ENCODE measurements around the gene LHFPL3.
"Not testable (repeated sequence)": the region's sequence is repeated elsewhere in the genome, so short reads cannot be mapped to it uniquely, and the experiment has no call there.

LHFPL3 gene

DNA sequence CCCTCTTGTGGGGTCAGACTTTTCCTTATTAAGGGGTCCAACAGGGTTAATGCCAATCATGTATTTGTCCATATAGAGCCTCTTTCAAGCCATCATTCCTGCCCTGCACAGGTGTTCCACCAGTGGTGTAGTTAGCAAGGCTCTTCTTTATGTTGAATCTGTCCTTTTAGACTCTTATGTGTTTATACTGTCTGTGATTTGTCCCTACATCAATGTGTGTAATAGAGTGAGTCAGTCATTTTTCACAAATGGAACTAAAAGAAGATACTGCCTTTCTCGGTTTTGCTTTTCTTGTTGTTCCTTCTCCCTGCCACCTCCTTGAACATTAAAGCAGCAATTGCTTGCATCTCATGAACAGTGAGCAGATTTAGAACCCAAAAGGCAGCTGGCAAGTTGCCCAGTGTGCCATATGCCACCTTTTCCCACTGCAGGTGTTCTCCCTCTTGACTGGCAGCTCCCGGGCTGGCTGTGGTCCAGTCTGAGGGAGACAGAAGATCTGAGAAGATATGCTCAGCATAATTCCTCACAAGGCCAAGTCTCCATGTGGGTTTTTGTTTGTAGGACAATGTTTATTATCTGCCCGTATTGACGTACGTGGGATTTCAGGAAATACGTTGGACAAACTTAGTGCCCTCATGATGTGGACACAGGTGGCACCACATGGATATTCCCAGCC is 154.1 kb downstream of the LHFPL3 start:
- no peak for DNase-seq (ENCODE audit: low read depth)

DNA sequence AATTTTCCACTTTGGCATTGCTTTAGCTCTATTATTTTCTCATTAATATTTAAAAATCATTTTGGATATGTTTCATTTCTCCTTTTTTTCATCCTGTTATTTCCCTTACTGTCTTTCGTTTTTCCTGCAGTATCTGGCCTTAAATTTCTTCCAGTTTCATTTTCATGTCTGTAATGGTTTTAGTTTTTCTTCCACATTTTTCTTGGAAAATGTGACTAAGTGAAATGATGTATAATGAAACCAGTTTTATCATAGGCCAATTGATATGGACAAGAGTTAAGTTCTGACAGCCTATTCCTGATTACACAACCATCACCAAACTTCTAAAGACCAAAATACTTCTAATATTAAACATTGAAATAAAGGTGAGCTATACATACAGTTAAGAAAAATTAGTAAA is 158.5 kb downstream of the LHFPL3 start:
- no peak for DNase-seq (ENCODE audit: low read depth)

DNA sequence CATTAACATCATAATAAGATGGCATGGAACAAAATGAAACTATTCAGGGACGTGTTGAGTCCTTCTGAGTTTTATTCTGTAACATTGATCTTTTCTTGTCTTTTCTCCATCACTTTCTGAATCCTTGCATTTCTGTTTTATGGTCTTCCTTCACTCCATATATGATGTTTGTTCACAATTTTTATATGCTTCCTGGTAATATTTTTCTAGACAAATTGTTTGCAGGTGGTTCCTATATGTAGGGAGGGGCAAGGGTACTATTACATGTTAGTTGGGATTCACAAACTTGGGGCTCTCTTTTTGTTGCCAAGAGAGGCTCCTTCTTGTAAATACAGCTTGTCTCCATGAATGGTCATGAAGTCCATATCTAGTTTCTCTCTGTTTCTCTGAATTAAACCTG is 159.2 kb downstream of the LHFPL3 start:
- no peak for DNase-seq (ENCODE audit: low read depth)

DNA sequence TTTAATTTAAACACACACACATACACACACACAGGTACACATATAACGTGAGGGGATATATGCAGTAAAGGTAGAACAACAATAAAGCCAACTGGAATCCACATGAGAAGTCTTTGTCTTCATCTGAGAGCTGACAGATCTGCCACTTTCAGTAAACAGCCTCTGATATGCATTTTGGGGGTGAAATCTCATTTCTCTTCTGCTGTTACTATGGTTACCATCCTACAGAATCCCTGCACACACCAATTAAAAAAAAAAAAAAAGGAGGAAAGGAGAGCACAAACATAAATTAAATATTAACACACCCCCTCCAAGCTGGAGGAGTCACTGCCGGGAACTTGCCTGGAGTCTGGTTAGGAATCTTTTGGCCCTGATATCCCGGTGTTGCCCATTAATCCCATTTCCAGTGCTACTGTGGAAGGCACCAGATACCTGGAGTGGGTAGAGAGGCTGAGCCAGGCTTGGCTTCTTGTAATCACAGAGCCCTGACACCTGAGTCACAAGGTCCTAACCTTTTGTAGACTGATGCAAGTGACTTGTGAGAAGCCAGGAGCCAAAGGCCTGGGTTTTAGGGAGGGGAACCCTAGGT is 169.1 kb downstream of the LHFPL3 start:
- no peak for DNase-seq (ENCODE audit: low read depth)

DNA sequence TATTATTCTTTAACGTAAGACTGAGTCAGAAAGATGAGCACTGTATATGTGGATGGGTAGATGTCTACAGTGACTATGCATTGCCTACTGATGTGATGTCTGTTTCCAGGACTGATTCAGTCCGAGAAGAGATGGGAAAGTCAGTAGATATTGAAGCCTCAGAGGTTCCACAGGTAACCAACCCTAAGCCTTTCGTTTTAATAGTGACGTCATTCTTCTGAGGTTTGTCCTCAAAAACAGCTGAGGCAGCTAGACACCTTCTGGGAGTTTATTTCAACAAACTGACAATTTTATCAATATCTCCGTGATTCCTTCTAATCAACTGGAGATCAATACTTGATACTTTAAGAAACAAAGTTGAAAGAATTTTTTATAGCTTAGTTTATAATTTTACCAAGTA is 171.6 kb downstream of the LHFPL3 start:
- DNase-seq (ENCODE audit: low read depth): no peak

DNA sequence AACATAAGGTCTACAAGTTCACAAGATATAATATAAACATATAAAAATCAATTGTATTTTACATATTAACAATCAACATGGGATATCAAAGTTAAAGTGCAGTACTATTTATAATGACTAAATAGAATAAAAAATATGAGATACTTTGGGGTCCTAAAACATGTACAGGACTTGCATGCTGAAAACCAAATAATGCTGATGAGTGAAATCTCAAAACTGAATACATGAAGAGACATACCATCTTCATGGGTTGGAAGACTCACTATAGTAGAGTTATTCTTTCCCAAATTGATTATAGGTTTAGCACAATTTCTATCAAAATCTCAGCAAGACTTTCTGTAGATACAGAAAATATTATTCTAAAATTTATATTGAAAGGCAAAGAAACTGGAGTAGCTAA is 181.5 kb downstream of the LHFPL3 start:
- no peak for DNase-seq (ENCODE audit: low read depth)

DNA sequence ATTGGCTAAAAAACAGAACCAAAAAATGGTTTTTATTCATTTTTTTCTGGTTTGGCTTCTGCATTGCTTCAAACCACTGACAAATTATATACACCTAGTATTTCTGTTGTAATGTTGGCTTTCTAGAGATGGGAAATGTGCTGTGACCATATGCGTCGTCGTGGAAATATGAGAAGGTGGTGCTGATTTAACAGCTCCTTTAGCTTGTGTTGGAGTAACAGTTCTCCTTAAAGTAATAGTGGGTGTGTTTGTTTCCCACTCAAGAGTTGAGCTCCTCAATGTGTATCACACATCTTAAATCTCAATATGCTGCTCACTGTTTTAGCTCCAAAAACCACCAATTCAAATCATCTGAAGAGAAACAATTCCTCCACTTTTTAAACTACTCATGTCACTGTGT is 196.4 kb downstream of the LHFPL3 start:
- no peak for DNase-seq (ENCODE audit: low read depth)

DNA sequence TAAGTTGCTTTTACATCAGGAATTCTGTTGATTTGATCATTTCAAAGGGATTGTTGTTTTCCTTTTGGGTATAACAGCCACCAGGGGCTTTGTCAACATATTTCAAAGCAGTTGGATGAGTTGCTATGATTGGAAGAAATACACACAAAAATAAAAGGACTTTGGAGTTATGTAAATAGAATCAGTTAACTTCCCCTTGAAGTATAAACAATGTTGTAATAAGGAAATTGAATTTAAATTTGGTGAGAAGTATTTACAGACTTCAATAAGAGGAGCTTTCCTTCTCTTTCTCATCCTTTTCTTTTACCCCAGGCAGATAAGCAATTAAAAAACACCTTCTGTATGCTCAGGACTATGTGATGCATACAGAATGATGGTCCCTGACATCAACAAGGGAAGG is 199.7 kb downstream of the LHFPL3 start:
- no peak for DNase-seq (ENCODE audit: low read depth)

DNA sequence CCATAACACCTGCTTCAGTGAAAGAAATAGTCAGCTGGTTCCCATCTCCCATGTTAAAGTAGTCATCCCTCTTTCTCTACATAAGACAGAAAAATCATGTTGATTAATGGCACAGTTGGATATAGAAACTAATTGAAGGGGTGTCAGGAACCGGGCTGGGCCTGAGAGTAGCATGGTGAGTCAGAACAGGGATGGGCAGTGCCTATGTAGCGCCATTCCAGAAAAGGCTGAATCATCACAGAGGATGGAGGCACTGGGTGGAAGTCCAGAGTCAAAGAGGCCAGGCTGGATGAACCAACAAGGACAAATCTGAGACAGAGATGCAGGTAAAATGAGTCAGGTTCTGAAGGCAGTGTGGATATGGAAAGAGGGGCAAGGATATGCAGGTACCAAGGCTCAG is 201.2 kb downstream of the LHFPL3 start:
- no peak for DNase-seq (ENCODE audit: low read depth)

DNA sequence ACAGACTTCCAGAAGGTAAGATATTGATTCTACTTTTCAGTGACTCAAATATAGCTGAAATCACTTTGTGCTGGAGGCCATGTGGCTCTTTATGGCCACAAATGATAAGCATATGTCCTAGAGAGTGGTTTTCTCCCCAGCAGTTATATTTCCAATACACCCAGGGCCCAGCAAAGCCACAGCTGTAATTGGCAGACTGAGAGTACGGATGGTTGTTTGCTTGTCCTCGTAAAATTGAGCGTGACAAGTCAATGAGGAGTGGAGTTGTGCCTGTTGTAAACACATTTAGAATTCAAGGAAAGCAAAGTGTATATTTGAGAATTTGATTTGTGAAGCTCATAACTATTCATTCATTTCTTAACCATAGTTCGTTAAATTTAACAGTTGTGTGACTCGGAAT is 201.8 kb downstream of the LHFPL3 start:
- no peak for DNase-seq (ENCODE audit: low read depth)

DNA sequence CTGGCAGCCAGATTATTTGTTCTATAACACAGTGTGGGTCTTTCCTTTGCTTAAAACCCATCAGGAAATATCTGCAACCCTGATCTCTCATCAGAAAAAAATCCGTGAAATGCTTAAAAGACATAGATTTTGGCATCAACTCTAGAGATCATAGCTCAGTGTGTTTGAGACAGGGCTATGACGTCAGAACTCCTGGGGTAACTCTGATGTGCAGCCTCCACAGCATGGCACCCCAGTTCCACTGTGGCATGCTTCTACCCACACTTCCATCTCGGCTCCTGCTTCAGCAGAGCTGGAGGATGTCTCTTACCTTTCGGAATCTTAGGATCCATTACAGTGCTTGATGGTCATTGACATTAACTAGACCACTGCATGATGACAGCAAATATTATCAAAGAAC is 205.7 kb downstream of the LHFPL3 start:
- DNase-seq (ENCODE audit: low read depth): no peak

DNA sequence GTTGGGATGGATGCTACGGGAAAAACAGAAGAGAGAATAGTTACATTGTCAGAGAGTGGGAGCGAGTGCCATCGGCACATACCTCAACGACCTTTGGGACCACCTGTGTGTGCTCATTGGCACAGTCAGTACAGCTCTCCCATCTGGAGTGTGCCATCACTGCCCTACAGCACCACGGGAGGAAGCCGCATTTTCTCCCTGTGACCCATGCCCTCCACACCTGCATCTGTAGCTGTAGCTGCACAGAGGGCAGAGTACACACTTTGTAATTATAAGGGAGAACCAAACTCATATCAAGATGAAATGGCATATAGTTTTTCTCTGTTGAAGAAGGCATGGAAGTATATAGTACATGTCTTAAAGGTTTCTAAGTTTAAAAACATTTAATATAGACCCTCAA is 207.4 kb downstream of the LHFPL3 start:
- DNase-seq (ENCODE audit: low read depth): no peak

DNA sequence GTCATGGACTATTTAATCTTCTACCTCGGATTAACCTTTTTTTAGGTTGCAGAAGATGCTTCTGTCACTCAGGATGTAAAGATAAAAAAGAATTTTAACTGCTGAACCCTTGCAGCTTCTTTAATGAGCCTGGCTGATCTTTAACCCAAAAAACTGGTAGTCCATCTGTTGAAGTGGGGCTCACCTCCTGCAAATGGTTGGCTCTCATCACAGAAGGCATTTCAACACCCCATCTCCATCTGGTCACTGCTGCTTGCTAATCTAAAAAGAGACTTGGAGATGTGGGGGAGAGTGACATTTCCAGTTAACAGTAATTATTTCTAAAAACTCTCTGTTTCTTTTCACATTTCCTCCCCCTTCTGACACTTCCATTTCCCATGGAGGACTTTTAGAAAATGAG is 208.6 kb downstream of the LHFPL3 start:
- no peak for DNase-seq (ENCODE audit: low read depth)

DNA sequence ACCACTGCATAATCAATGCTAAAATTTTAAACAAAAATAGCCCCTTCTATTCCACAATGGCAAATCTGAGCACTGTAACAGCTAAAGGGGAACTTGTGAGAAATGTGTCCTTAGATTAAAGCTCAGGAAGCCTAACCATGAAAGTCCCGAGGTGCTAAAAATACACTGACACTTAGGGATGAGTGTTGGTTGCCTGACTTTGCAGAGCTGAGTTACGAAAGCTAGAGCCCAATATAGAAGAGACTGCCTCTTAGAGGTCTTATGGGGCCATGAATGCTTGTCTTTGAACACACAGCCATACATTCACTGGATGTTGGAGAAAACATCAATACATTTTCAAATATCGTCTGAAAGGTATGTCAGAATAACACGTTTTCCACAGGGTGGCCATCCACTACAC is 209.7 kb downstream of the LHFPL3 start:
- no peak for DNase-seq (ENCODE audit: low read depth)

DNA sequence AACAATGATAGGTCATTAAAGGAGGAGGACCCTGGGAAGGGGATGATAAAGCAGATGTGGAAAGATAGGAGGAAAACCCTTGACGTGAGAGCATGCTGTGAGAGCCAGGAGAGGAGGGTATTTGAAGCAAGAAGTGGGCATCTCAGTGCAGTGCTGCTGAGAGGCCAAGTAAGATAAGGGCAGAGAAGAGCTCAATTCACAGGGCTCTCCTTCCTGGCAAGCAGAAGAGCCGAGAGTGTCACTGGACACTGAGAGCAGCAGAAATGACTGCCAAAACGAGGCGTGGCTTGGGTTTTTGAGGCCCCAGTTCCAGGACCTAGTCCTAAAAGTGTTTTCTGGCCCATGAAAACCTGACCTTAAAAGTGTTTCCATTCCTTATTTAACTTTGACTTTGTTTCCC is 213.5 kb downstream of the LHFPL3 start:
- DNase-seq (ENCODE audit: low read depth): no peak

DNA sequence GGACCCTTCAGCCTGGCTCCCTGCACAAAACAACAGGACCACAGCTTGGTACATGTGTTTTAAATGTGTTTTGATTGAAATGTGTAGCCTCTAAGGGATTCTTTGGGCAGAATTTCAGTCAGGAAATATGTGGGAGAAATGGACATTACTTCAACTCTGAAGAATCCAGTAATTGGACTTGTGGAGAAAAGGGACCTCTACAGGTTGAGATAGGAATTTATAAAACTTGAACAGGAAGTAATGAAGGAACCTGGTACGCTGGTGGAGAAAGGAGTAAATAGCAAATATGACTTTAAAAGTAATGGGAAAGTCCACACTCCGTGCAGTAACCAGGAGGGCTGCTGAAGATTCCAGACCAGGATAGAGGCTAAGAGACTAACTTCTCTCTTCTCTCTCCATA is 220.5 kb downstream of the LHFPL3 start:
- DNase-seq (ENCODE audit: low read depth): no peak

DNA sequence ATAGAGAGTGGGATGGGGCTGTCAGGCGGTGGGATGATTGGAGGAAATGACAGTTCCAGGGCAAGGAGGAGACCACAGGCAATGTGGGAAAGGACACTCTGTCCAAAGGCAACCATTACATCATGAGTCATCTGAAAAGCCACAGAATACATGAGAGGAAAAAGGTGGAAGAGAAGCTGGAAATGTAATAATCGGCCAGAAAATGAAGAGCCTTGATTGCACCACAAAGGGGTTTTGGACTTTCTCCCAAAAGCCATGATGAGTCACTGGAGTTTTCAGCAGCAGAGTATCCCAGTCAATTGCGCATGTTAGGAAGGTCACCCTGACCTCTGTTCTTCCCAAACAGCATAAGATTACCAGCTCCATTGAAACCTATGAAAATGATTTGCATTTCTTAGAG is 222.0 kb downstream of the LHFPL3 start:
- no peak for DNase-seq (ENCODE audit: low read depth)

DNA sequence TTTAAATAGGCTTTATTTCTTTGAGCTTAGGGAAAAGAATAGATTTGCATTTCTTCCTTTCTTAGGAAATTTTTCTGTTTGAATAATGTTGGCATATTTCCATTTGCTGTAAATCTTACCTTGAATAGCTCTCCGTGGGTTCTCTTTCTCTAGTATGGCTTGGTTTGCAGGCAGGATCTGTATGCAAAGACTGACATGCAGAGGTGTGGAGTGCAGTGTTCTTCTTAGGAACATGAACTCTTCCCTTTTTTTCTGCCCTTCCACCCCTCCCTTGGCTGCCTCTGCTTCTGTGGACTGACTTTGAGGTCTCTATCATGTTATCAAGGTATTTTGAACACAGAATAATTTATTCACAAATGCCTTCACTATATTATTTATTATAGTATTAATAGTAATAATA is 222.8 kb downstream of the LHFPL3 start:
- no peak for DNase-seq (ENCODE audit: low read depth)

DNA sequence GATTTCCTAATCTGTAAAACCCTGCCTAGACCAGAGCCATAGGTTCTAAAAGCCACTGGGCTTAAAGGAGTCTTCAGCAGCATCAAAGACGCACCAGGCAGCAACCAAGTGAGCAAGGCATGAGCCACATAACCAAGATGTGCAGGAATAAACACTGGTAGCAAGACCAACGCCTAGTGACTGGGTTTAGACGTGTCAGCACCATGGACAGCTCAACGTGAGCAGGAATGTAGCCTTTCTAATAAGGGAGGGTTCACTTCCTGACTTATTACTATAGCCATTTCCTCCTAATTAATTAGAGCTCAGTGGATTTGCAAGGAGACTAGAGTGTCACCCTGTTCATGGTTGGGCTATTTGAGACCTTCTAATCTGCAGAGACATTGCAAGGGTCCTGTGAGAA is 223.7 kb downstream of the LHFPL3 start:
- peak; percentile 10 for DNase-seq (ENCODE audit: low read depth)

DNA sequence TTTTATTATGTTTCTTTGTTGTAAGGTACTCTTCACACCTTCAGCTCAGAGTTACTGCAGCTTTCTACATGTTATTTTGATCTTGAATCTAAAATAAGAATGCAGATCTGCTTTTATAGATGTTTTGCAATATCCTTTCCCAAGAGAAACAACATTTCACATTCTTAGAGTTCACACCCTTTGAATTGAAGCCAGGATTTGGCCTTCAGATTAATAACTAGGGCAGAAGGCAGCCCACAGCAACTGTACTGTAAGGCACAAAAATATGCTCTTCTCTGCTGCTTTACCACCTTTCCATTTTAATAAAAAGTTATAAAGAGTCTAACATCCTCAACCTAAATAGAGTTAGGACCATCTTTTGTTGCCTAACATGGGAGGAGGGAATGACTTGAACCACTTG is 224.7 kb downstream of the LHFPL3 start:
- DNase-seq (ENCODE audit: low read depth): no peak

DNA sequence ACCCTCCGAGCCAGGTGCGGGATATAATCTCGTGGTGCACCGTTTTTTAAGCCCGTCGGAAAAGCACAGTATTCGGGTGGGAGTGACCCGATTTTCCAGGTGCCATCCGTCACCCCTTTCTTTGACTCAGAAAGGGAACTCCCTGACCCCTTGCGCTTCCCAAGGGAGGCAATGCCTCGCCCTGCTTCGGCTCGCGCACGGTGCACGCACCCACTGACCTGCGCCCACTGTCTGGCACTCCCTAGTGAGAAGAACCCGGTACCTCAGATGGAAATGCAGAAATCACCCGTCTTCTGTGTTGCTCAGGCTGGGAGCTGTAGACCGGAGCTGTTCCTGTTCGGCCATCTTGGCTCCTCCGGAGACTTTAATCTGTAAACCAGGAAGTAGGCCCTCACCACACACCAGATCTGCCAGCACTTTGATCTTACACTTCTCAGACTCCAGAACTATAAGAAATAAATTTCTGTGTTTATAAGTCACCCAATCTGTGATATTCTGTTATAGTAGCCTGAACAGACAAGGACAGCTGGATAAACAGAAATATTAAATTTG is 235.0 kb downstream of the LHFPL3 start:
- DNase-seq (ENCODE audit: low read depth): not testable (repeated sequence)

DNA sequence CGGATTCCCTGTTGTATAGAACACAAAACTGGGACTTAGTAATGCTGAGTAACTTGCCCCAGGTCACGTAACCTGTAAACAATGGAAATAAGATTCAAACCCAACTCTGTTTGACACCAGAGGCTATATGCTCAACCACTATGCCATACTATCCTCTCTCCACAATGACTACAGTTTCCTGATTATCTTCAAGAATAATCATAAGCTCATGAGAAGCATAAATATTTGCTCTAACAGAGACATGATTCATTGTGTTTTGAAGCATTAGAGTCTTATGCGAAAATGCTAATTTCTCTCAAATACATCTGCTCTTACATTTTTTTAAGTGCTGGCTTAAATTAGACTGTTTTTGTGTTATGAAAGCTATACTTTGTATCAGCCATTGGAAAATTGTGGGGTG is 241.3 kb downstream of the LHFPL3 start:
- no peak for DNase-seq (ENCODE audit: low read depth)

DNA sequence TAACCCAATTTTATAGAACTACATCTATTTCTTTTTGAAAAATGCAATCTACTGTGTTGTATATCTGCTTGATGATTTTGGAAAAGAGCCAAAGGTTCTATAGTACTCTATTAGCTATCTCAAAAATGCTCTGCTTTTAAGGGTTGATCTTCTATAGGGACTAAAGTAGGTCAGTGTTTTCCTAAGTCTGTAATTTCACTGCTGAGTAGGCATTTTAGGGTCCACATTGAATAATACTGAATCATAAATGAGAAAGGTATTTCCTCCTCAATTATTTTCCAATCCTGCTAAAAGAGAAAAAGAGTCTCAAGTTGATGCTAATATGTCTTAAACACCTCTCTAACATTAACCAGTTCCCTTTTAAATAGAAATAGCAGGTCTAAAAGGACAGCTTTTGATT is 244.2 kb downstream of the LHFPL3 start:
- DNase-seq (ENCODE audit: low read depth): no peak

DNA sequence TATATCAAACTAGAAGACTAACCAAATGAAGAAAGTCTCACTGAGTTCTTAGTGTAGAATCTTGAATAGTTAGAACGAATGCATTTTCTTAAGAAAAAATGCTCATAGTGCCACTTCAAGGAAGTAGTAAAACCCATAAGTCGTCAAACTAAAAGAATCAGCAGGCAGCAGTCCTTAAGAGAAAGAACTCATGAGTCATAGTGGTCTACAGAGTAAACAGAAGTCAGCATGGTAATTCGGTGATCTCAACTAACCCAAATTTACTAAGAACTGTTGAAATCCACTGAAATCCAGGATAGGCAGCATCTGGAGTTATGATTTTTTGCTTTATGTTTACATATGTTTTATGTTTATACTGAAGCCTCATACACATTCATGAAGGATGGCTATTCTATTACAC is 256.2 kb downstream of the LHFPL3 start:
- DNase-seq (ENCODE audit: low read depth): no peak
